ENCODE results near the gene UQCR10. TPM values are rescaled to one million over a fixed set of nuclear protein-coding genes. Genes with fewer than 3 reads are reported as not detected.

The UQCR10 gene
- total and polyA plus RNA-seq, 11 donors, result 244 to 1,063 (median 321) TPM

DNA sequence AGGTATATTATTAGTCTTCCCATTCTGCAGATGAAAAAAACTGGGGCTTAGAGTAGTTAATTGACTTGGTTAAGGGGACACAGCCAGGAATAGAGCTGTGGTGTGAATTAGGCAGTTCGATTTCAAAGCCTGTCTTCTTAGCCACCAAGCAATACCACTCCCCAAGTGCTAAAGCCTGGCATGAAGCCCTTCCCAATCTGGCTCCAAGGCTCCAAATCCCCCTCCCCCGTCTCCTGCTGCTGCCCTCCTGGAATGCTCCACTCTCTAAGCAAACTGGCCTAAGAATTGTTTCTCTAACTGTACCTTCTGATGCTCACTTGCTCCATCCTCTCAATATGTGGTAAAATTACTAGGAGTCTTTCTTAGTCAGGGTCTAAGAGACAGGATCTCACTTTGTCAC is 52.3 kb downstream of the UQCR10 start:
- H3K36me3 ChIP-seq, result peaks cover 0 to 92% (median 66%) of the 10 kb centered on the region in 9 donors
- no peaks in the 10 kb centered on the region for H3K27me3 ChIP-seq
- H3K9me3 ChIP-seq, result no peaks in the 10 kb centered on the region
- H3K4me1 ChIP-seq, result peaks cover 0 to 49% (median 38%) of the 10 kb centered on the region in 12 donors
- no peak for DNase-seq
- no peak for ATAC-seq
- intact Hi-C loops (cut with DNase I), result loop anchor here in 1 of 10 donors (5.0 kb wide), 1 partner anchor 37 kb away; no protein-coding TSS in a partner anchor
- TF ChIP-seq, protein P1, sequence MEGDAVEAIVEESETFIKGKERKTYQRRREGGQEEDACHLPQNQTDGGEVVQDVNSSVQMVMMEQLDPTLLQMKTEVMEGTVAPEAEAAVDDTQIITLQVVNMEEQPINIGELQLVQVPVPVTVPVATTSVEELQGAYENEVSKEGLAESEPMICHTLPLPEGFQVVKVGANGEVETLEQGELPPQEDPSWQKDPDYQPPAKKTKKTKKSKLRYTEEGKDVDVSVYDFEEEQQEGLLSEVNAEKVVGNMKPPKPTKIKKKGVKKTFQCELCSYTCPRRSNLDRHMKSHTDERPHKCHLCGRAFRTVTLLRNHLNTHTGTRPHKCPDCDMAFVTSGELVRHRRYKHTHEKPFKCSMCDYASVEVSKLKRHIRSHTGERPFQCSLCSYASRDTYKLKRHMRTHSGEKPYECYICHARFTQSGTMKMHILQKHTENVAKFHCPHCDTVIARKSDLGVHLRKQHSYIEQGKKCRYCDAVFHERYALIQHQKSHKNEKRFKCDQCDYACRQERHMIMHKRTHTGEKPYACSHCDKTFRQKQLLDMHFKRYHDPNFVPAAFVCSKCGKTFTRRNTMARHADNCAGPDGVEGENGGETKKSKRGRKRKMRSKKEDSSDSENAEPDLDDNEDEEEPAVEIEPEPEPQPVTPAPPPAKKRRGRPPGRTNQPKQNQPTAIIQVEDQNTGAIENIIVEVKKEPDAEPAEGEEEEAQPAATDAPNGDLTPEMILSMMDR (IDR thresholded peaks at IDR 0.05), result no peak
- no peak for TF ChIP-seq POLR2A (IDR thresholded peaks at IDR 0.05)
- H3K4me3 ChIP-seq, result no peak overlapping the region
- no peak overlapping the region for H3K27ac ChIP-seq
- 69 to 95% (median 84%) methylated on average over 2 of the region's 2 CpGs for WGBS, 4 donors

Other genes starting within 250 kb of the UQCR10 start
- 10 to 100 TPM; 33.8 to 88.7 (median 40.6) TPM for gene THOC5, start 213.6 kb upstream of the UQCR10 start, total RNA-seq
- gene THOC5, start 213.6 kb upstream of the UQCR10 start, polyA plus RNA-seq, result 10 to 100 TPM; 25.5 to 76.5 TPM
- 10 to 100 TPM; 16.2 to 30.1 (median 22.7) TPM for gene NIPSNAP1, start 186.3 kb upstream of the UQCR10 start, total RNA-seq
- 10 to 100 TPM; 12.2 to 22.3 TPM for gene NIPSNAP1, start 186.3 kb upstream of the UQCR10 start, polyA plus RNA-seq
- gene NF2, start 163.7 kb upstream of the UQCR10 start, total RNA-seq, result 100 to 1,000 TPM in 1 of 9 donors, 10 to 100 TPM in 8; 41.2 to 137 (median 52.1) TPM
- 10 to 100 TPM; 15.0 to 73.9 TPM for gene NF2, start 163.7 kb upstream of the UQCR10 start, polyA plus RNA-seq
- not detected for gene CABP7, start 47.4 kb upstream of the UQCR10 start, total RNA-seq
- gene CABP7, start 47.4 kb upstream of the UQCR10 start, polyA plus RNA-seq, result under 1 TPM; 0.03 to 0.11 TPM
- 10 to 100 TPM; 19.4 to 28.9 (median 20.9) TPM for gene ZMAT5, start 362 bp upstream of the UQCR10 start, total RNA-seq
- 10 to 100 TPM; 30.1 to 37.2 TPM for gene ZMAT5, start 362 bp upstream of the UQCR10 start, polyA plus RNA-seq
- gene ASCC2, start 70.9 kb downstream of the UQCR10 start, total RNA-seq, result 10 to 100 TPM; 23.6 to 53.2 (median 30.4) TPM
- gene ASCC2, start 70.9 kb downstream of the UQCR10 start, polyA plus RNA-seq, result 10 to 100 TPM; 41.8 to 77.1 TPM
- 10 to 100 TPM; 26.1 to 44.8 (median 36.7) TPM for gene MTMR3, start 115.8 kb downstream of the UQCR10 start, total RNA-seq
- 10 to 100 TPM in 1 of 2 donors, 1 to 10 TPM in 1; 9.6 to 22.3 TPM for gene MTMR3, start 115.8 kb downstream of the UQCR10 start, polyA plus RNA-seq

All from heart left ventricle (tissue), 16 donors.